Vagina (tissue), 2 donors: ENCODE results near the gene IRAK1.

Experiments
- CTCF ChIP-seq, 3 experiments: fragments of 450-650 bp in 2 of 3; fragments of 200-600 bp in 1 of 3; sonication (generic) in 1 of 3; IDR thresholded peaks; one replicate each; pipeline ENCODE4 v1.5.1; 2017 to 2019; ENCODE audit warnings: antibody characterized with exemption in 3 of 3, mild to moderate bottlenecking in 2 of 3, moderate library complexity in 2 of 3
- POLR2A ChIP-seq, 2 donors: fragments of 450-650 bp; IDR thresholded peaks; one replicate each; pipeline ENCODE4 v1.6.1; 2017; ENCODE audit warnings: antibody characterized with exemption in 2 of 2, mild to moderate bottlenecking in 2 of 2, moderate library complexity in 2 of 2

GRCh38 chrX:154068560-154068959, 48.9 kb upstream of the IRAK1 start:
- no peak for TF ChIP-seq CTCF (IDR thresholded peaks at IDR 0.05)
- no peak for TF ChIP-seq POLR2A (IDR thresholded peaks at IDR 0.05)
